Measurements from ENCODE around the gene NDUFAF3. TPM values are rescaled to one million over a fixed set of nuclear protein-coding genes. Genes with fewer than 3 reads are reported as not detected.

Gene NDUFAF3
- total RNA-seq, 2 donors from 2014 or later: 62.2 to 98.4 TPM

DNA sequence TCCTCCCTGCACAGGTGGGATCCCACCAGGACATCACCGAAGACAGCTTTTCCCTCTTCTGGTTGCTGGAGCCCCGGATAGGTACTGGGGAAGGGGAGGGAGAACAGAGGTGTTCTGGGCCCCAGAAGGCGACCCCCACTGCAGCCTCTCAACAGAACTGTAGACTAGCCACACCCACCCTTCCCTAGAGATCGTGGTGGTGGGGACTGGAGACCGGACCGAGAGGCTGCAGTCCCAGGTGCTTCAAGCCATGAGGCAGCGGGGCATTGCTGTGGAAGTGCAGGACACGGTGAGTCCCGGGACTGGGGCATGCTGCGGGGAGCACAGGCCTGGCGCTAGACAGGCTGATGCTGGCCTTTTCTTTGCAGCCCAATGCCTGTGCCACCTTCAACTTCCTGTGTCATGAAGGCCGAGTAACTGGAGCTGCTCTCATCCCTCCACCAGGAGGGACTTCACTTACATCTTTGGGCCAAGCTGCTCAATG, 809 bp downstream of the NDUFAF3 start:
- H3K36me3 ChIP-seq: peaks cover 4% of the 10 kb centered on the region
- peak overlapping the region; percentile 100 for H3K27ac ChIP-seq
- TF ChIP-seq, protein P1, sequence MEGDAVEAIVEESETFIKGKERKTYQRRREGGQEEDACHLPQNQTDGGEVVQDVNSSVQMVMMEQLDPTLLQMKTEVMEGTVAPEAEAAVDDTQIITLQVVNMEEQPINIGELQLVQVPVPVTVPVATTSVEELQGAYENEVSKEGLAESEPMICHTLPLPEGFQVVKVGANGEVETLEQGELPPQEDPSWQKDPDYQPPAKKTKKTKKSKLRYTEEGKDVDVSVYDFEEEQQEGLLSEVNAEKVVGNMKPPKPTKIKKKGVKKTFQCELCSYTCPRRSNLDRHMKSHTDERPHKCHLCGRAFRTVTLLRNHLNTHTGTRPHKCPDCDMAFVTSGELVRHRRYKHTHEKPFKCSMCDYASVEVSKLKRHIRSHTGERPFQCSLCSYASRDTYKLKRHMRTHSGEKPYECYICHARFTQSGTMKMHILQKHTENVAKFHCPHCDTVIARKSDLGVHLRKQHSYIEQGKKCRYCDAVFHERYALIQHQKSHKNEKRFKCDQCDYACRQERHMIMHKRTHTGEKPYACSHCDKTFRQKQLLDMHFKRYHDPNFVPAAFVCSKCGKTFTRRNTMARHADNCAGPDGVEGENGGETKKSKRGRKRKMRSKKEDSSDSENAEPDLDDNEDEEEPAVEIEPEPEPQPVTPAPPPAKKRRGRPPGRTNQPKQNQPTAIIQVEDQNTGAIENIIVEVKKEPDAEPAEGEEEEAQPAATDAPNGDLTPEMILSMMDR (IDR thresholded peaks at IDR 0.05): no peak
- H3K4me3 ChIP-seq: peak overlapping the region; percentile 92
- intact Hi-C loops (cut with DNase I): no loop called here
- H3K9me3 ChIP-seq: no peaks in the 10 kb centered on the region
- peaks cover 12% of the 10 kb centered on the region for H3K4me1 ChIP-seq
- H3K9ac ChIP-seq (ENCODE audit: low read depth in 2 of 2, low read length in 2 of 2): peak overlapping the region; percentile 92 to 98
- no peak for DNase-seq
- no peaks in the 10 kb centered on the region for H3K27me3 ChIP-seq

DNA sequence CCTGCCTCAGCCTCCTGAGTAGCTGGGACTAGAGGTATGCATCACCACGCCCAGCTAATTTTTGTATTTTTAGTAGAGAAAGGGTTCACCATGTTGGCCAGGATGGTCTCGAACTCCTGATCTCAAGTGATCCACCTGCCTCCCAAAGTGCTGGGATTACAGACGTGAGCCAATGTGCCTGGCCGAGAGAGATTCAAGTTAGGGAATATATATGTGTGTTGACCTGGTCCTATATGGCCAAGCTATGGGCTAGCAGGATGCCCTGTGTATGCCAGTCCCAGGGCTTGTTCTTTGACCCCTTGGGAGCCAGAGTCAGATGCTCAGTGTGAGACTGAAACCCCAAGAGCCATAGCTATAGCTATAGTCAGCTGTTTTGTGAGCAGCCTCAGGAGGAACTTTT, 1.9 kb downstream of the NDUFAF3 start:
- intact Hi-C loops (cut with DNase I): no loop called here
- peaks cover 18% of the 10 kb centered on the region for H3K4me1 ChIP-seq
- peaks cover 4% of the 10 kb centered on the region for H3K36me3 ChIP-seq
- TF ChIP-seq, protein P1 (IDR thresholded peaks at IDR 0.05): no peak
- no peaks in the 10 kb centered on the region for H3K27me3 ChIP-seq
- no peak overlapping the region for H3K9ac ChIP-seq (ENCODE audit: low read depth in 2 of 2, low read length in 2 of 2)
- no peak for DNase-seq
- no peaks in the 10 kb centered on the region for H3K9me3 ChIP-seq
- H3K4me3 ChIP-seq: no peak overlapping the region
- H3K27ac ChIP-seq: no peak overlapping the region

DNA sequence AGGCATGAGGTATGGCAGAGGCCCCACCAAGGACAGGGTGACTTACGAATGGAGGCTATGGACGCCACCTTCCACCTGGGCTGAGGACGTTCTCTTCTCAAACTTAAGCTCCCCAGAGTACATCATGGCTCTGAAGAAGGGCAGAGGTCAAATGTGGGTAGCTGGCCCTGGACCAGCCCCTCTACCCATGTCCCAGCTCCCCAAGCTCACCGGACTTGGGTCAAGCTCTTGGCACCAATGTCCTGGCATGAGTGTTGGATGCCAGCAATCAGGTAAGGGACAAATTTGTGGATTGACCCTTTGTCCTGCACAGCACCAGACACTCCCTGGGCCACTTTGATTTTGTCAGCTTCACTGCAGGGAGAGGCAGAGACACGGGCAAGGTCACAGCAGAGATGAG, 2.5 kb downstream of the NDUFAF3 start:
- Histone ChIP-seq H3K4me1 (peaks cover 15% of the 10 kb centered on the region), H3K36me3 (peaks cover 4% of the 10 kb centered on the region), H3K9ac (ENCODE audit: low read depth in 2 of 2, low read length in 2 of 2) (no peak overlapping the region)

DNA sequence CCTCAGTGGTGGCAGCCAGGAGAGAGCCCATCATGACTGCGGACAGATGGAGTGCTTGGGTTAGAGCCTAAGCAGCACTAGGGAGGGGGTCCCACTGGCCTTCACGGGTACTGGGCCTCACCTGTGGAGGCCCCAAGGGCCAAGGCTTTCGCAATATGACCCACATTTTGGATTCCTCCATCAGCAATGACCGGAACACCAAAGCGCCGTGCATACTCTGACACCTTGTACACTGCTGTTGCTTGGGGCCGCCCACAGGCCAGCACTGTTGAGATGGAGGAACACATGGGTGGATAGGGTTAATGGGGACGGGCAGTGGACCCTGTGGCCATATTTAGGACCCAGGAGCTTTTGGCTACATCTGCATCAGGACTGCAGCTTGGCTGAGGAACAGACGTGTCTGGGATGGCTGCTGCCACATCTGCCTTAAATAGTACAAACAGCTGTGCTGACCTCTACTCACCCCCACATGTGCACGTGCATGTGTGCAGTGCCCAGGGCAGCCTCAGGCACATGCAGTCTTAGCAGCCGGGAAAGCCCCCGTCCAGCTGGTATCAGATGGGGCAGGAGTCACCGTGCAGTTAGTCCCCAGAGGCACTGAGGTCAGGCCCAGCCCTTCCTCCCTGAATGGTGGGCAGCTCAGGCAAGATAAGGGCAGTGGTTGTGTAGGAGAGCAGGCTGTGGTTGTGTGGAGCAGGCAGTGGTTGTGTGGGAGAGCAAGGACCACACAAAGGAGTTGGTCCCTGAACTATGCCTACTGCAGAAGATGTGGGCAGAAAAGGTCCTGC, 3.3 kb downstream of the NDUFAF3 start:
- H3K36me3 ChIP-seq: peaks cover 4% of the 10 kb centered on the region
- peaks cover 15% of the 10 kb centered on the region for H3K4me1 ChIP-seq
- no peaks in the 10 kb centered on the region for H3K27me3 ChIP-seq
- TF ChIP-seq, protein P1 (IDR thresholded peaks at IDR 0.05): no peak
- no peak overlapping the region for H3K4me3 ChIP-seq
- no peak overlapping the region for H3K27ac ChIP-seq
- DNase-seq: no peak
- intact Hi-C loops (cut with DNase I): no loop called here
- no peaks in the 10 kb centered on the region for H3K9me3 ChIP-seq
- no peak overlapping the region for H3K9ac ChIP-seq (ENCODE audit: low read depth in 2 of 2, low read length in 2 of 2)

More for the DNA sequence above, 2.5 kb downstream of the NDUFAF3 start:
- Histone ChIP-seq H3K27me3 (no peaks in the 10 kb centered on the region), H3K4me3 (no peak overlapping the region), H3K27ac (no peak overlapping the region), H3K9me3 (no peaks in the 10 kb centered on the region)
- intact Hi-C loops (cut with DNase I): no loop called here
- TF ChIP-seq, protein P1 (IDR thresholded peaks at IDR 0.05): no peak
- no peak for DNase-seq

GRCh38 chr3:49025793-49026520, 4.0 kb downstream of the NDUFAF3 start:
- DNase-seq: no peak
- H3K9ac ChIP-seq (ENCODE audit: low read depth in 2 of 2, low read length in 2 of 2): no peak overlapping the region
- no peaks in the 10 kb centered on the region for H3K27me3 ChIP-seq
- no peaks in the 10 kb centered on the region for H3K9me3 ChIP-seq
- no peak overlapping the region for H3K27ac ChIP-seq
- TF ChIP-seq, protein P1 (IDR thresholded peaks at IDR 0.05): no peak
- H3K4me1 ChIP-seq: peaks cover 15% of the 10 kb centered on the region
- H3K36me3 ChIP-seq: peaks cover 4% of the 10 kb centered on the region
- H3K4me3 ChIP-seq: no peak overlapping the region
- intact Hi-C loops (cut with DNase I): no loop called here

All from colonic mucosa (tissue), 4 donors.